Placental pericyte (primary cell): ENCODE measurements around the gene HTR2C. TPM values are rescaled to one million over a fixed set of nuclear protein-coding genes. Genes with fewer than 3 reads are reported as not detected.
A peak's percentile ranks its signal among the peaks of the same experiment; 100 is the strongest.

Source experiments
- small RNA-seq: library from RNA; depleted of rRNA; stranded (forward); fragments of <200 nt; gene quantifications from one replicate; pipeline ENCODE3, GENCODE V24; 2012; ENCODE audit warnings: low replicate concordance
- total RNA-seq: library from RNA; depleted of rRNA; stranded (reverse); fragments of >200 nt; gene quantifications from 2 replicates; pipeline ENCODE4 v1.2.3, GENCODE V29; 2012

Gene HTR2C
- 0.44 and 1.3 TPM in 2 replicates for total RNA-seq

GRCh38 chrX:114583646-114584374, at the start of gene HTR2C:
TSS of gene HTR2C (plus strand) at chrX:114584086. CDS start at chrX:114726937, 142,851 bp downstream.

Small RNA genes within 50 kb of the gene (small RNA-seq; reads per million reads assigned to genes)
- gene AL355812.1 (not detected), gene MIR1264 (0.13 reads per million), gene MIR1298 (not detected), gene MIR1911 (not detected), gene MIR1912 (0.72 reads per million, percentile 31 among the genes with 10 or more reads in this experiment), gene MIR448 (not detected), gene MIR764 (not detected), gene SNORA35 (not detected)
